ENCODE results near the gene WDFY2.

GRCh38 chr13:51663973-51664957 is 80.0 kb downstream of the WDFY2 start:
- TF ChIP-seq, protein P1, sequence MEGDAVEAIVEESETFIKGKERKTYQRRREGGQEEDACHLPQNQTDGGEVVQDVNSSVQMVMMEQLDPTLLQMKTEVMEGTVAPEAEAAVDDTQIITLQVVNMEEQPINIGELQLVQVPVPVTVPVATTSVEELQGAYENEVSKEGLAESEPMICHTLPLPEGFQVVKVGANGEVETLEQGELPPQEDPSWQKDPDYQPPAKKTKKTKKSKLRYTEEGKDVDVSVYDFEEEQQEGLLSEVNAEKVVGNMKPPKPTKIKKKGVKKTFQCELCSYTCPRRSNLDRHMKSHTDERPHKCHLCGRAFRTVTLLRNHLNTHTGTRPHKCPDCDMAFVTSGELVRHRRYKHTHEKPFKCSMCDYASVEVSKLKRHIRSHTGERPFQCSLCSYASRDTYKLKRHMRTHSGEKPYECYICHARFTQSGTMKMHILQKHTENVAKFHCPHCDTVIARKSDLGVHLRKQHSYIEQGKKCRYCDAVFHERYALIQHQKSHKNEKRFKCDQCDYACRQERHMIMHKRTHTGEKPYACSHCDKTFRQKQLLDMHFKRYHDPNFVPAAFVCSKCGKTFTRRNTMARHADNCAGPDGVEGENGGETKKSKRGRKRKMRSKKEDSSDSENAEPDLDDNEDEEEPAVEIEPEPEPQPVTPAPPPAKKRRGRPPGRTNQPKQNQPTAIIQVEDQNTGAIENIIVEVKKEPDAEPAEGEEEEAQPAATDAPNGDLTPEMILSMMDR (IDR thresholded peaks at IDR 0.05), result no peak
- TF ChIP-seq POLR2A (IDR thresholded peaks at IDR 0.05), result no peak
